GM18909 (cell line): Measurements from ENCODE around the gene HSPA13.

ENCODE experiments used
- ATAC-seq: cut with Tn5 transposase; IDR thresholded peaks from one replicate; pipeline ENCODE4 v1.9.1; 2021; ENCODE audit warnings: mild to moderate bottlenecking; ENCODE audit not compliant: unreplicated experiment, poor library complexity

The HSPA13 gene

DNA sequence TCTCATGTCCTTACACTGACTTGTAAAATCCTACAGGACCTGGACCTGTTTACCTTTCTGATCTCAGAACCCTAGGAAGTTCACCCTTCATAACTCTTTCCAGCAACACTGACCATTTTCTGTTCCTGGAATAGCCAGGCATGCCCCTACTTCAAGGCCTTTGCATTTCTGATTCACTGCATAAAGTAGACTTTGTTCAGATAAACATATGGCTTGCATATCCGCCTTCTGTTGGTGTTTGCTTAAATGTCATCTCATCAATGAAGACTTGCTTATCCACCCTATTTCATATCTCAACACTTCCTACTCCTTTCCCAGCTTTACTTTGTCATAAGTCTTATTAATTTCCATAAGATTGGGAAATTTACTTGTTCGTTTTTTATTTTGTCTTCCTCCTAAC lies 57.4 kb downstream of the HSPA13 start:
- no peak for ATAC-seq
